MCF 10A (cell line): ENCODE measurements around the gene LRRC42. TPM values are rescaled to one million over a fixed set of nuclear protein-coding genes. Genes with fewer than 3 reads are reported as not detected.

ENCODE experiments used
- BruUV-seq: library from RNA; stranded (reverse); fragments of 400-500 nt; replicated peaks from 2 replicates; lab custom pipeline; 2021; lab: Mats Ljungman, UMichigan
- CTCF ChIA-PET: fragments of 300-600 bp; sonication (Branson Sonifier 250); formaldehyde crosslinking; extraction: SDS; loops from one replicate; lab custom pipeline; 2021; ENCODE audit warnings: antibody characterized with exemption, inconsistent platforms; lab: Yijun Ruan, JAX
- POLR2A ChIA-PET: fragments of 300-600, 350-650 bp; sonication (Branson Sonifier 250); formaldehyde crosslinking; extraction: SDS; loops from one replicate; lab custom pipeline; 2020; ENCODE audit warnings: antibody characterized with exemption, inconsistent platforms; lab: Yijun Ruan, JAX
- DNase-seq: peaks from one replicate; pipeline ENCODE4 v3.0.0-alpha.2; 2018; ENCODE audit not compliant: unreplicated experiment
- H3K27ac Mint-ChIP-seq: one replicate; pipeline ENCODE4 v1.8.0; 2022; ENCODE audit warnings: mild to moderate bottlenecking, low read depth, mixed read lengths; ENCODE audit not compliant: unreplicated experiment
- H3K27me3 Mint-ChIP-seq: one replicate; pipeline ENCODE4 v1.8.0; 2022; ENCODE audit warnings: mixed read lengths; ENCODE audit not compliant: insufficient read depth, unreplicated experiment
- H3K36me3 Mint-ChIP-seq: one replicate; pipeline ENCODE4 v1.8.0; 2022; ENCODE audit warnings: mild to moderate bottlenecking, moderate library complexity, mixed read lengths; ENCODE audit not compliant: insufficient read depth, unreplicated experiment
- H3K4me1 Mint-ChIP-seq: one replicate; pipeline ENCODE4 v1.8.0; 2022; ENCODE audit warnings: mixed read lengths; ENCODE audit not compliant: insufficient read depth, unreplicated experiment
- H3K4me3 Mint-ChIP-seq: one replicate; pipeline ENCODE4 v1.8.0; 2022; ENCODE audit warnings: mild to moderate bottlenecking, moderate library complexity, mixed read lengths; ENCODE audit not compliant: unreplicated experiment
- H3K9me3 Mint-ChIP-seq: one replicate; pipeline ENCODE4 v1.8.0; 2022; ENCODE audit warnings: mixed read lengths; ENCODE audit not compliant: unreplicated experiment
- CTCF ChIP-seq: fragments of 200-600 bp; IDR thresholded peaks from one replicate; pipeline ENCODE4 v1.8.0; 2022; ENCODE audit warnings: antibody characterized with exemption, mild to moderate bottlenecking; ENCODE audit not compliant: unreplicated experiment
- intact Hi-C: fragments of 100-400 bp; cut with micrococcal nuclease; formaldehyde crosslinking; loops from 2 replicates; pipeline ENCODE4 v1.14.1; 2022
- total RNA-seq: library from RNA; stranded (reverse); gene quantifications from 2 replicates; pipeline ENCODE4 v1.2.3, GENCODE V29; 2022

Gene LRRC42
- total RNA-seq, 1 experiment from 2014 or later, result 41.2 TPM

DNA sequence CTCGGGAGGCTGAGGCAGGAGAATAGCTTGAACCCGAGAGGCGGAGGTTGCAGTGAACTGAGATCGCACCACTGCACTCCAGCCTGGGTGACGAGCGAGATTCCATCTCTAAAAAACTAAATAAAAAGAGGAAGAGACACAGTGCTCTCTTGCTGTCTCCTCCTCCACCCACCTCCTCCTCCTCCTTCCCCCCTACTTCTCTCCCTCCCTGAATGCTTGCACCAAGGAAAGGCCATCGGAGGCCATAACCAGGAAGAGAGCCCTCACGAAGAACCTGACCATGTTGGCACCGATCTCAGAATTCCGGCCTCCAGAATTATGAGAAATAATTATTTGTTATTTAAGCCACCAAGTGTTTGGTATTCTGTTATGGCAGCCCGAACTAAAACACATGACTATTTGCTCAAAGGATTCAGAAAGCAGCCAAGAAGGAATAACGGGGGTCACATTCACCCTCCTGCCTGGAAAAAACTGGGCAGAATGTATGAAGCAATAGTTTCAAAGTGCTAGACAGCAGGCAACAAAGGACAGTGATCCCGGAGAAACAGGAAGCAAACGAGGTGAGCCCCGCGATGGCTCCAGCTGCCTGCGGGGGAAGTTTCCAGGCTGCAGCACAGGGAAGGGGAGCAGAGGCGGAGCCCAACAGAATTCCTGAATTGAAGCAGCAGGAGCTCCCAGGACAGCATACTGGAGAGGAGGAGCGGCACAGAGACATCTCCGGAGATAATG is 36.0 kb downstream of the LRRC42 start:
- BruUV-seq, result no TSS peak
- H3K27ac Mint-ChIP-seq, result no peak overlapping the region
- no peaks in the 10 kb centered on the region for H3K27me3 Mint-ChIP-seq
- H3K4me1 Mint-ChIP-seq, result no peaks in the 10 kb centered on the region
- H3K36me3 Mint-ChIP-seq, result no peaks in the 10 kb centered on the region
- DNase-seq, result no peak
- intact Hi-C loops, result no loop called here
- H3K9me3 Mint-ChIP-seq, result no peaks in the 10 kb centered on the region
- ChIA-PET POLR2A (no interaction called here), CTCF (interaction anchor here (1.1 kb wide), 1 partner anchor 103 kb away, joined by 3 read pairs; no protein-coding TSS in a partner anchor)
- H3K4me3 Mint-ChIP-seq, result peak overlapping the region; percentile 34
- no peak for TF ChIP-seq CTCF

GRCh38 chr1:53982763-53983104 is 36.6 kb downstream of the LRRC42 start:
- H3K27ac Mint-ChIP-seq, result no peak overlapping the region
- ChIA-PET CTCF (interaction anchor here (1.1 kb wide), 2 partner anchors 23 to 104 kb away, joined by 3 to 4 read pairs; no protein-coding TSS in a partner anchor), POLR2A (no interaction called here)
- intact Hi-C loops, result no loop called here
- peak overlapping the region; percentile 34 for H3K4me3 Mint-ChIP-seq
- H3K36me3 Mint-ChIP-seq, result no peaks in the 10 kb centered on the region
- H3K27me3 Mint-ChIP-seq, result no peaks in the 10 kb centered on the region
- no peak for DNase-seq
- TF ChIP-seq CTCF, result no peak
- H3K4me1 Mint-ChIP-seq, result no peaks in the 10 kb centered on the region
- no peaks in the 10 kb centered on the region for H3K9me3 Mint-ChIP-seq
- BruUV-seq, result no TSS peak

GRCh38 chr1:53984726-53985125 is 38.6 kb downstream of the LRRC42 start:
- CTCF ChIA-PET, result no interaction called here
- H3K9me3 Mint-ChIP-seq, result no peaks in the 10 kb centered on the region

DNA sequence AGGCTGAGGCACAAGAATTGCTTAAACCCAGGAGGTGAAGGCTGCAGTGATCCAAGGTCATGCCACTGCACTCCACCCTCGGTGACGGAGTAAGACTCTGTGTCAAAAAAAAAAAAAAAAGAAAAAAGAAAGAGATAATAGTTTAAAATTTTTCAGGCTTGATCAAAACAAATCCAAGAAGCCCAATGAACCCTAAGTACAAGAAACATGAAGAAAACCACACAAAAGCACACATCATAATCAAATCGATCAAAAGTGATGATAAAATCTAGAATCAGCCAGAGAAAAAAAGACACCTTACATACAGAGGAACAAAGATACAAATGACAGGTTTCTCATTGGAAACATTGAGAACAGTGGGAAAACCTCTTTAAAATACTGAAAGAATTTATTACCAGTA is 40.3 kb downstream of the LRRC42 start:
- TF ChIP-seq CTCF, result no peak
- no peak overlapping the region for H3K27ac Mint-ChIP-seq
- CTCF ChIA-PET, result no interaction called here
- H3K36me3 Mint-ChIP-seq, result no peaks in the 10 kb centered on the region
- intact Hi-C loops, result no loop called here
- H3K27me3 Mint-ChIP-seq, result peaks cover 8% of the 10 kb centered on the region
- POLR2A ChIA-PET, result no interaction called here
- no TSS peak for BruUV-seq
- no peaks in the 10 kb centered on the region for H3K4me1 Mint-ChIP-seq
- no peaks in the 10 kb centered on the region for H3K9me3 Mint-ChIP-seq
- DNase-seq, result no peak
- no peak overlapping the region for H3K4me3 Mint-ChIP-seq

More at GRCh38 chr1:53984726-53985125, 38.6 kb downstream of the LRRC42 start:
- intact Hi-C loops, result no loop called here
- Mint-ChIP-seq H3K36me3 (no peaks in the 10 kb centered on the region), H3K27ac (no peak overlapping the region), H3K4me3 (no peak overlapping the region), H3K4me1 (no peaks in the 10 kb centered on the region), H3K27me3 (peaks cover 8% of the 10 kb centered on the region)
- BruUV-seq, result no TSS peak
- no peak for TF ChIP-seq CTCF
- POLR2A ChIA-PET, result no interaction called here
- DNase-seq, result no peak
